Neural cell (in vitro differentiated cells): Measurements from ENCODE around the gene PLD6.

Experiments
- CTCF ChIP-seq: fragments of 450-650 bp; IDR thresholded peaks from 2 replicates; pipeline ENCODE4 v1.5.1; 2014; ENCODE audit warnings: antibody characterized with exemption, mild to moderate bottlenecking, moderate library complexity; ENCODE audit not compliant: poor library complexity, severe bottlenecking
- EP300 ChIP-seq: fragments of 450-650 bp; conservative IDR thresholded peaks from 2 replicates; pipeline ENCODE4 v1.6.1; 2014; ENCODE audit warnings: antibody characterized with exemption, mild to moderate bottlenecking, moderate library complexity; ENCODE audit not compliant: poor library complexity, severe bottlenecking
- EZH2 ChIP-seq: fragments of 200-600, 300-800 bp; shearing (Covaris generic), sonication (generic); IDR thresholded peaks from 2 replicates; pipeline ENCODE4 v1.6.1; 2014; ENCODE audit warnings: antibody characterized with exemption, low read length, borderline replicate concordance, mild to moderate bottlenecking; ENCODE audit not compliant: insufficient read depth, poor library complexity, severe bottlenecking
- MXI1 ChIP-seq: fragments of 450-650 bp; conservative IDR thresholded peaks from 2 replicates; pipeline ENCODE4 v1.6.1; 2014; ENCODE audit warnings: antibody characterized with exemption, mild to moderate bottlenecking; ENCODE audit not compliant: poor library complexity, severe bottlenecking
- RAD21 ChIP-seq: fragments of 450-650 bp; conservative IDR thresholded peaks from 2 replicates; pipeline ENCODE4 v1.6.1; 2014; ENCODE audit warnings: antibody characterized with exemption, mild to moderate bottlenecking, moderate library complexity
- REST ChIP-seq: IDR thresholded peaks from 2 replicates; pipeline ENCODE4 v1.6.1; 2012; ENCODE audit warnings: borderline replicate concordance
- SMC3 ChIP-seq: fragments of 450-650 bp; conservative IDR thresholded peaks from 2 replicates; pipeline ENCODE4 v1.6.1; 2014; ENCODE audit warnings: antibody characterized with exemption, mild to moderate bottlenecking, moderate library complexity; ENCODE audit not compliant: poor library complexity
- TAF1 ChIP-seq: IDR thresholded peaks from 2 replicates; pipeline ENCODE4 v1.6.1; 2012; ENCODE audit warnings: low read depth

- TF ChIP-seq CTCF (no peak), EP300 (no peak), RAD21 (no peak), EZH2 (no peak), REST (no peak), TAF1 (no peak), SMC3 (no peak), MXI1 (no peak)
These were observed 21.7 kb upstream of the PLD6 start for GRCh38 chr17:17227608-17228520.
